Endothelial cell of umbilical vein (primary cell): ENCODE data around the gene SCRN3. TPM values are rescaled to one million over a fixed set of nuclear protein-coding genes. Genes with fewer than 3 reads are reported as not detected.

Experiments used
- BruUV-seq: library from RNA; stranded (reverse); fragments of 400-500 nt; replicated peaks from 2 replicates; lab custom pipeline; 2021; lab: Mats Ljungman, UMichigan
- CTCF ChIA-PET: fragments of 300-600, 350-600 bp; sonication (Branson Sonifier 250); formaldehyde crosslinking; loops from one replicate; lab custom pipeline; 2021; ENCODE audit warnings: antibody characterized with exemption, inconsistent platforms; lab: Charles Lee
- POLR2A ChIA-PET: fragments of 300-600, 350-600 bp; sonication (Branson Sonifier 250); formaldehyde crosslinking; loops from one replicate; lab custom pipeline; 2021; ENCODE audit warnings: antibody characterized with exemption, inconsistent platforms; lab: Charles Lee
- DNase-seq: peaks from one replicate; pipeline ENCODE4 v3.0.0-alpha.2; 2011; ENCODE audit warnings: low read depth, low spot score
- FAIRE-seq: peaks from 2 replicates; lab custom pipeline; 2011; peaks lifted over from hg19 to GRCh38; lab: Jason Lieb, UNC
- H2AFZ ChIP-seq: 2 replicates; pipeline ENCODE4 v1.6.0; 2012; ENCODE audit warnings: low read depth, low read length, control low read depth, inconsistent platforms
- H3K27ac ChIP-seq: 2 replicates; pipeline ENCODE4 v1.5.1; 2011; ENCODE audit warnings: low read depth, mild to moderate bottlenecking, control low read depth, low read length, moderate library complexity; ENCODE audit not compliant: insufficient read depth
- H3K27me3 ChIP-seq, 2 experiments: 2 replicates each; pipeline versions ENCODE4 v1.6.0 to v1.6.1; 2011; ENCODE audit warnings: low read length in 2 of 2, mixed read lengths in 1 of 2; ENCODE audit not compliant: control insufficient read depth in 2 of 2, insufficient read depth in 2 of 2
- H3K36me3 ChIP-seq, 2 experiments: 2 replicates in 1 of 2; 3 replicates in 1 of 2; pipeline ENCODE4 v1.5.1; 2011; ENCODE audit warnings: low read length in 2 of 2, mild to moderate bottlenecking in 1 of 2, moderate library complexity in 1 of 2; ENCODE audit not compliant: control insufficient read depth in 2 of 2, insufficient read depth in 2 of 2; ENCODE audit errors: extremely low read depth in 1 of 2
- H3K4me1 ChIP-seq: 3 replicates; pipeline ENCODE4 v1.5.1; 2011; ENCODE audit warnings: mild to moderate bottlenecking, low read length; ENCODE audit not compliant: control insufficient read depth, insufficient read depth; ENCODE audit errors: extremely low read depth
- H3K4me2 ChIP-seq: 2 replicates; pipeline ENCODE4 v1.6.1; 2011; ENCODE audit warnings: low read length, control low read depth, mixed read lengths; ENCODE audit not compliant: insufficient read depth
- H3K4me3 ChIP-seq, 3 experiments: fragments of 200-600 bp in 1 of 3; sonication (generic), shearing (Covaris generic) in 1 of 3; replicated peaks in 1 of 3; 2 replicates each; pipeline ENCODE4 v1.5.1; 2011 to 2016; ENCODE audit warnings: control low read depth in 3 of 3, low read length in 3 of 3, mild to moderate bottlenecking in 2 of 3, inconsistent platforms in 1 of 3, low read depth in 1 of 3, moderate library complexity in 1 of 3; ENCODE audit not compliant: insufficient read depth in 1 of 3
- H3K79me2 ChIP-seq: 2 replicates; pipeline ENCODE4 v1.6.0; 2012; ENCODE audit warnings: low read length, inconsistent platforms; ENCODE audit not compliant: control insufficient read depth, insufficient read depth
- H3K9ac ChIP-seq: replicated peaks from 2 replicates; pipeline ENCODE3; 2011; ENCODE audit warnings: low read length, control low read depth; ENCODE audit not compliant: insufficient read depth; ENCODE audit errors: extremely low read depth
- H3K9me1 ChIP-seq: replicated peaks from 3 replicates; pipeline ENCODE4 v1.6.0; 2011; ENCODE audit warnings: mild to moderate bottlenecking, low read length; ENCODE audit not compliant: control insufficient read depth, insufficient read depth; ENCODE audit errors: extremely low read depth
- H3K9me3 ChIP-seq: replicated peaks from 2 replicates; pipeline ENCODE4 v1.5.1; 2012; ENCODE audit warnings: low read length, inconsistent platforms; ENCODE audit not compliant: control insufficient read depth, insufficient read depth
- H4K20me1 ChIP-seq: replicated peaks from 2 replicates; pipeline ENCODE3; 2011; ENCODE audit warnings: mild to moderate bottlenecking, low read length; ENCODE audit not compliant: control insufficient read depth, insufficient read depth; ENCODE audit errors: extremely low read depth
- CTCF ChIP-seq, 2 donors: IDR thresholded peaks; 1 replicate in 1 of 2; 2 replicates in 1 of 2; pipeline ENCODE4 v1.5.1; 2011; ENCODE audit warnings: low read length in 2 of 2, mild to moderate bottlenecking in 2 of 2, moderate library complexity in 2 of 2, control low read depth in 1 of 2, inconsistent platforms in 1 of 2, low read depth in 1 of 2; ENCODE audit not compliant: insufficient read depth in 1 of 2; ENCODE audit errors: extremely low read depth in 1 of 2
- EZH2 ChIP-seq: IDR thresholded peaks from 2 replicates; pipeline ENCODE4 v1.6.1; 2012; ENCODE audit warnings: borderline replicate concordance, low read depth, mild to moderate bottlenecking, moderate library complexity, low read length, inconsistent platforms; ENCODE audit not compliant: severe bottlenecking
- POLR2A ChIP-seq: IDR thresholded peaks from 2 replicates; pipeline ENCODE4 v1.6.1; 2012; ENCODE audit warnings: low read depth, mild to moderate bottlenecking, control low read depth, low read length
- POLR2AphosphoS5 ChIP-seq: IDR thresholded peaks from 2 replicates; pipeline ENCODE4 v1.6.1; 2012; ENCODE audit warnings: low read depth, mild to moderate bottlenecking, control low read depth, low read length, moderate library complexity; ENCODE audit not compliant: insufficient read depth
- dilution Hi-C: fragments of 300-500 bp; cut with MboI; formaldehyde crosslinking; loops from one replicate; pipeline ENCODE4 v1.15.0; 2019; ENCODE audit warnings: low sequenced_read_pairs; ENCODE audit not compliant: extremely low pct_ligation_motif_present
- intact Hi-C: fragments of 100-400 bp; cut with micrococcal nuclease; formaldehyde crosslinking; loops from one replicate; pipeline ENCODE4 v1.10.0; 2022
- polyA plus RNA-seq, 4 experiments: library from polyadenylated mRNA; depleted of rRNA in 3 of 4; stranded (reverse) in 3 of 4; unstranded in 1 of 4; fragments of >200 nt; gene quantifications; 2 replicates each; pipeline versions ENCODE4 v1.2.1 to v1.2.3, GENCODE V29; 2011 to 2012; ENCODE audit warnings: missing spikeins in 1 of 4
- total RNA-seq: library from RNA; stranded (reverse); gene quantifications from 2 replicates; pipeline ENCODE4 v1.2.3, GENCODE V29; 2021

The SCRN3 gene
- total and polyA plus RNA-seq, 2 donors (not counting 3 experiments of a cell fraction or from before 2014, with no cell fraction given) = 10.7 to 24.0 TPM

DNA sequence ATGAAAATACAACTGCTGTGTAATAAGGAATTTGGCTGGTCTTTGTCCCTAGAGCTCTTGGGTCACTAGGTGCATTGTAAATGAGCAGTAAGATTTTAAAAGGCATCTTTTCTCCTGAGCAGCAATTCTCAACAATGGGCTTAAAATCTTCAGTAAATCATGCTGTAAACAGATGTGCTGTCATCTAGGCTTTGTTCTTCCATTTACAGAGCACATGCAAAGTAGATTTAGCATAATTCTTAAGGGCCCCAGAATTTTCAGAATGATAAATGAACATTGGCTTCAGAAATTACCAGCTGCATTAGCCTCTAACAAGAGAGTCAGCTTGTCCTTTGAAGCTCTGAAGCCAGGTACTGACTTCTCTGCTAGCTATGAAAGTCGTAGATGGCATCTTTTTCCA, 26.8 kb upstream of the SCRN3 start:
- peaks cover 0 to 11% of the 10 kb centered on the region in 2 experiments for H3K36me3 ChIP-seq

More for the DNA sequence above, 26.8 kb upstream of the SCRN3 start:
- Histone ChIP-seq H3K9me1 (no peaks in the 10 kb centered on the region), H3K4me1 (no peaks in the 10 kb centered on the region), H2AFZ (no peak overlapping the region), H3K27me3 (no peaks in the 10 kb centered on the region), H3K9me3 (no peaks in the 10 kb centered on the region), H3K27ac (no peak overlapping the region), H4K20me1 (no peaks in the 10 kb centered on the region), H3K79me2 (no peaks in the 10 kb centered on the region), H3K4me2 (no peak overlapping the region), H3K4me3 (no peak overlapping the region), H3K9ac (no peak overlapping the region)
- BruUV-seq = no TSS peak
- intact Hi-C loops (no loop called here), dilution Hi-C loops (no loop called here)
- ChIA-PET CTCF (interaction anchor here (0.6 to 1.4 kb wide), 5 partner anchors 10 to 27 kb away, joined by 3 read pairs; no protein-coding TSS in a partner anchor), POLR2A (no interaction called here)
- TF ChIP-seq POLR2AphosphoS5 = no peak
- TF ChIP-seq EZH2 = no peak
- no peak for TF ChIP-seq POLR2A
- TF ChIP-seq CTCF (IDR thresholded peaks at IDR 0.05; ENCODE audit: extremely low read depth in 1 of 2, insufficient read depth in 1 of 2, low read depth in 1 of 2, low read length in 2 of 2) = no peak
- no peak for FAIRE-seq
- DNase-seq = no peak
